Activated T-cell treated with anti-CD3 and anti-CD28 coated beads, Interleukin-2, amount 50 U/mL, for 48 hours (primary cell): ENCODE results near the gene RSPO4.

Source experiments
- DNase-seq, 2 experiments: peaks; one replicate each; pipeline ENCODE4 v3.0.0-alpha.2; 2020

The RSPO4 gene

GRCh38 chr20:967796-968742 lies 34.0 kb downstream of the RSPO4 start:
- peak in 1 of 2 experiments; percentile 23 for DNase-seq

- DNase-seq: no peak
These were observed 36.2 kb downstream of the RSPO4 start for GRCh38 chr20:965956-966355.

GRCh38 chr20:963795-964194 lies 38.3 kb downstream of the RSPO4 start:
- no peak for DNase-seq

GRCh38 chr20:962683-963082 lies 39.4 kb downstream of the RSPO4 start:
- no peak for DNase-seq

GRCh38 chr20:962223-962622 lies 39.9 kb downstream of the RSPO4 start:
- DNase-seq: no peak

GRCh38 chr20:961768-962167 lies 40.3 kb downstream of the RSPO4 start:
- DNase-seq: no peak

GRCh38 chr20:959996-960615 lies 42.0 kb downstream of the RSPO4 start:
- DNase-seq: no peak

GRCh38 chr20:958936-959815 lies 42.9 kb downstream of the RSPO4 start:
- DNase-seq: no peak

GRCh38 chr20:957544-957943 lies 44.6 kb downstream of the RSPO4 start:
- DNase-seq: no peak

GRCh38 chr20:956330-956951 lies 45.7 kb downstream of the RSPO4 start:
- peak; percentile 86 to 89 for DNase-seq

GRCh38 chr20:955656-956055 lies 46.5 kb downstream of the RSPO4 start:
- no peak for DNase-seq

GRCh38 chr20:955111-955510 lies 47.0 kb downstream of the RSPO4 start:
- no peak for DNase-seq

GRCh38 chr20:953742-954141 lies 48.4 kb downstream of the RSPO4 start:
- DNase-seq: no peak

- no peak for DNase-seq
These were observed 49.8 kb downstream of the RSPO4 start for GRCh38 chr20:952196-952795.

GRCh38 chr20:951384-952169 lies 50.5 kb downstream of the RSPO4 start:
- DNase-seq: no peak

- no peak for DNase-seq
These were observed 52.4 kb downstream of the RSPO4 start for GRCh38 chr20:949717-950116.

GRCh38 chr20:946826-947225 lies 55.3 kb downstream of the RSPO4 start:
- no peak for DNase-seq

- DNase-seq: no peak
These were observed 56.3 kb downstream of the RSPO4 start for GRCh38 chr20:945841-946240.

GRCh38 chr20:944774-945410 lies 57.2 kb downstream of the RSPO4 start:
- DNase-seq: no peak

GRCh38 chr20:944148-944547 lies 58.0 kb downstream of the RSPO4 start:
- DNase-seq: no peak

GRCh38 chr20:942611-943010 lies 59.5 kb downstream of the RSPO4 start:
- DNase-seq: no peak
